ENCODE data around the gene CCDC88B.
A peak's percentile ranks its signal among the peaks of the same experiment; 100 is the strongest.

The CCDC88B gene

DNA sequence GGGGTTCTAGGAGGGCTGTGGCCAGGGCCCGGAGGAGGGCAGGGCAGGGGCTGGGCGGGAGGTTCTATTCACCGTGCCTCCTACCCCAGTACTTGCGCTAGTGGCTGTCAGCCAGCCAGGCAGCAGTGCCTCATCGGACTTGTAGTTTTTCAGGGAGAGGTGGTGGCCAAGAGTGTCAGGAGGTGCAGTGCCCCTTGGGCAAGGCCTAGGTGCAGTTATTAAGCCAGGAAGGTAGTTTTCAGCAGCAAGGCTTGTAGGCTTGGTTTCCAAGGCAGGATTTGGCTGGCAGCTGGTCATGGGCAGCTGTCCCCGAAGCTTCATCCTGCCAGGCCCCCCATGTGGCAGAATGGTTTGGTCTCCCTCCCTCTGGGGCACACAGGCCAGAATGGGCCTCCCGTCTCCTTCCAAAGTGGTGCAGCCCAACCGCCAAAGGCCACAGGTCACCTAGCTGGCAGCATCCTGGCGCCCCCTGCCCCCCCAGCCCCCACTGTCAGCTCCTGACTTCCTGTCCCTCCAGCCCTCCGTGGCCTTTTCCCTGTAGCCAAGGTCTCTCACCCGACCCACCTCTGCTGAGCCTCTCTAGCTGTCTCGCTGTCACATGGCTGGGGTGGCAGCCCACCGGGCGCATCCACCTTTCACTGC is 8.5 kb downstream of the CCDC88B start:
- DNase-seq = no peak

DNA sequence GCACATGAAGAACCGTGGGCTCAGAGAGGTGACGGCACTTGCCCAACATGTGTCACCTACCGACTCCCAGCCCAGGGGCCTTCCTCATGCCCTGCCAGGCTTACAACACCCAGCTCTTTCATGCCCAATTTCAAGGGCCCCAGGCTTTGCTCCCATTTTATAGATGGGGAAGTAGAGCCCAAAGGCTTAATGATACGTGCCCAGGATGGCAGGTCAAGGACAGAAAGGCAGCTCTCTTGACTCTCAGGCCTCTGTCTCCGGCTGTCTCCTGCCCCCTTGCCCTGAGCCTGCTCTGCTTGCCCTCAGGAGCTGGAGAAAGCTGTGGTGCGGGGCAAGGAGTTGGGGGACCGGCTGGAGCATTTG is 9.0 kb downstream of the CCDC88B start:
- no peak for DNase-seq

DNA sequence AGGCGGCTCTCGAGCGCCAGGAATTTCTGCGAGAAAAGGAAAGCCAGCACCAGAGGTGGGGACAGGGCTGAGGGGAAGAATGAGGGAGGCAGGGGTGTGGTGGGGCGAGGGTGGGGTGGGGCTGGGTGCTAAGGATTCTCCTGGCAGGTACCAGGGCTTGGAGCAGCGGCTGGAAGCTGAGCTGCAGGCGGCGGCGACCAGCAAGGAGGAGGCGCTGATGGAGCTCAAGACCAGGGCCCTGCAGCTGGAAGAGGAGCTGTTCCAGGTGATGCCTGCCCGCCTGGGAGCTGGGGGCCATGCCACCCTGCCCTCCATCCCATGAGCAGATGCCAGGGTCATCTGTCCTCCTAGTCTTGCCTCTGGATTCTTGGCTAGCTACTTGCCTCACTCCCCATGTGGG is 9.4 kb downstream of the CCDC88B start:
- no peak for DNase-seq

DNA sequence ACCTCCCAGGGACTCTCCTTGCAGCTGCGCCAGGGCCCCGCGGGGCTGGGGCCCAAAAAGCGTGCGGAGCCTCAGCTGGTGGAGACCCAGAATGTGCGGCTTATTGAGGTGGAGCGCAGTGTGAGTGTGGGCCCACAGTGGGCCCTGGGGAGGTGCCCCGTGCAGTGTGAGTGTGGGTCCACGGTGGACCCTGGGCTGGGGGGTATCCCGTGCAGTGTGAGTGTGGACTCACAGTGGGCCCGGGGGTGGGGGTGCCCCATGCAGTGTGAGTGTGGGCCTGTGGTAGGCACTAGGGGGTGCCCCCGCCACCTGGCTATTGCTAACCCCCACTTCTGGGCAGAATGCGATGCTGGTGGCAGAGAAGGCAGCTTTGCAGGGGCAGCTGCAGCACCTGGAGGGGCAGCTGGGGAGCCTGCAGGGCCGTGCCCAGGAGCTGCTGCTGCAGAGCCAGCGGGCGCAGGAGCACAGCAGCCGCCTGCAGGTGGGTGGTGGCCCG is 11.2 kb downstream of the CCDC88B start:
- no peak for DNase-seq

DNA sequence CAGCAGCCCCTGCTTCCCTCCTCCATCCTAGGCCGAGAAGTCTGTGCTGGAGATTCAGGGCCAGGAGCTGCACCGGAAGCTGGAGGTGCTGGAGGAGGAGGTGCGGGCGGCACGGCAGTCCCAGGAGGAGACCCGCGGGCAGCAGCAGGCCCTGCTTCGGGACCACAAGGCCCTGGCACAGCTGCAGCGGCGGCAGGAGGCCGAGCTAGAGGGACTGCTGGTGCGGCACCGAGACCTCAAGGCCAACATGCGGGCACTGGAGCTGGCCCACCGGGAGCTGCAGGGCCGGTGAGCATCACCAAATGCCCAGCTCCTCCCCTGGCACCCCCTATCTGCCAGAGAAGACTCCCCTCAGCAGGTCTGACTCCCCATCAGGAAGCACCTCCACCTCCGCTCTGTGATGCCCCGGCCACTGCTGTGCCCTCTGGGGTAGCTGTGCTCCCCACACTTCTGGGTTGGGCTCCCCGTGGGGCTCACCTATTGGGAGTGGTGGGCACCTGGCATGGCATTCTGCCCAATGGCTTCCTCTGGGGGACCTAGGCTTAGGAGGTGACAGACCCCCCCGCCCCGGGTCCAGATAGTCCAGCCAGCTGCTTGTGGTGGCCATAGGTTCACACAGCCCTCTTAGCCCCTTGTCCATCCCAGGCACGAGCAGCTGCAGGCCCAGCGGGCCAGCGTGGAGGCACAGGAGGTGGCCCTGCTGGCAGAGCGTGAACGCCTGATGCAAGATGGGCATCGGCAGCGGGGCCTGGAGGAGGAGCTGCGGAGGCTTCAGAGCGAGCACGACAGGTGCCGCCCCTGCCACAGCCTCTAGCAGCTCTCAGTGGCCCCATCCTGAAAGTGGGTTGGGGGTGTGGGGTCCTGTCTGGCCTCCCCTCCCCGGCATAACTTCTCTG is 12.3 kb downstream of the CCDC88B start:
- no peak for DNase-seq

DNA sequence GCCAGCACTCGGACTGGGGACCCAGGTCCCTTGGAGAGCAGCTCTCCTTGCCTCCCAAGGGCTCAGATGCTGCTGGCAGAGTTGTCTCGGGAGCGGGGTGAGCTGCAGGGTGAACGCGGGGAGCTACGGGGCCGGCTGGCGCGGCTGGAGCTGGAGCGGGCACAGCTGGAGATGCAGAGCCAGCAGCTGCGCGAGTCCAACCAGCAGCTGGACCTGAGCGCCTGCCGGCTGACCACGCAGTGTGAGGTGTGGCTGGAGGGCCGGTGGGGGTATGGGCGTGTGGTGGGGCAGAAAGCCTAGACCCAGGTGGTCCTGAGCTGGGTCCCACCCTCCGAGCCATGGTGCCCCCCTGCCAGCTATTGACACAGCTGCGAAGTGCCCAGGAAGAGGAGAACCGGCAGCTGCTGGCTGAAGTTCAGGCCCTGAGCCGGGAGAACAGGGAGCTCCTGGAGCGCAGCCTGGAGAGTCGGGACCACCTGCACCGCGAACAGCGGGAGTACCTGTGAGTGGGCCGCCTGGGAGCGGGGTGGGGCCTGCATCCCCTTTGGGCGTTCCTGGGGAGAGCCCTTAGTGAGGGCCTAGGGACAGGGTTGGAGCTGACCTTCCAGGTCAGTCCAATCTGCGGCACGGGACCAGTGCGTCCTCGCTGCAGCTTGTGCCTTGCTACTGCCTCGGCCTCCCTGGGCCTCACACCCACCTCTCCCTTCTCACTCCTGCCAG is 13.2 kb downstream of the CCDC88B start:
- DNase-seq = no peak

DNA sequence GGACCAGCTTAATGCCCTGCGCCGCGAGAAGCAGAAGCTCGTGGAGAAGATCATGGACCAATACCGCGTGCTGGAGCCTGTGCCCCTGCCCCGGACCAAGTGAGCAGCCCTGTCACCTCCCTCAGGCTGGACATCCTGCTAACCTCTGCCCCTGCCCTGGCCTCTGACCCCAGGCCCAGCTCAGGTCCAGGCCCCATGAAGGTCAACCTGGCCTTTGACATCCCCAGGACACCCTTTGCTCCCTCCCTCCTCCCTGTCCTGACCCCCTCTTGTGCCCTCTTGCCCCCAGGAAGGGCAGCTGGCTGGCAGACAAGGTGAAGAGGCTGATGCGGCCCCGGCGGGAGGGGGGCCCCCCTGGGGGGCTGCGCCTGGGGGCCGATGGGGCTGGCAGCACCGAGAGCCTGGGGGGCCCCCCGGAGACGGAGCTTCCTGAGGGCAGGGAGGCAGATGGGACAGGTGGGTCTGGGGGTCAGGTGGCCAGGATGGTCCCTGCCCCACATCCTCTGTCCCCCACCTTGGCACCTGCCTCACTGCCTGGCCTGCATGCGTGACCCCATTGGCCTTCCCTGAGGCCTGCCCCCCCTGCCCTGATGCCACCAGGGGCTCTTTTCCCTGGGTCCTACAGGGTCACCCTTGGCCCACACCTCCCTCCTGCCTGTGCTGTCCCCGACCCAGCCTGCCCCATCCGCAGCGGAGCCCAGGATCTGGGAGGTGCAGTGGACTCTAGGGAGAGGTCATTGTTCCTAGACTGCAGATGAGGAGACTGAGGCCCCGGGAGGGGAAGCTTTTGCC is 13.9 kb downstream of the CCDC88B start:
- DNase-seq = no peak

DNA sequence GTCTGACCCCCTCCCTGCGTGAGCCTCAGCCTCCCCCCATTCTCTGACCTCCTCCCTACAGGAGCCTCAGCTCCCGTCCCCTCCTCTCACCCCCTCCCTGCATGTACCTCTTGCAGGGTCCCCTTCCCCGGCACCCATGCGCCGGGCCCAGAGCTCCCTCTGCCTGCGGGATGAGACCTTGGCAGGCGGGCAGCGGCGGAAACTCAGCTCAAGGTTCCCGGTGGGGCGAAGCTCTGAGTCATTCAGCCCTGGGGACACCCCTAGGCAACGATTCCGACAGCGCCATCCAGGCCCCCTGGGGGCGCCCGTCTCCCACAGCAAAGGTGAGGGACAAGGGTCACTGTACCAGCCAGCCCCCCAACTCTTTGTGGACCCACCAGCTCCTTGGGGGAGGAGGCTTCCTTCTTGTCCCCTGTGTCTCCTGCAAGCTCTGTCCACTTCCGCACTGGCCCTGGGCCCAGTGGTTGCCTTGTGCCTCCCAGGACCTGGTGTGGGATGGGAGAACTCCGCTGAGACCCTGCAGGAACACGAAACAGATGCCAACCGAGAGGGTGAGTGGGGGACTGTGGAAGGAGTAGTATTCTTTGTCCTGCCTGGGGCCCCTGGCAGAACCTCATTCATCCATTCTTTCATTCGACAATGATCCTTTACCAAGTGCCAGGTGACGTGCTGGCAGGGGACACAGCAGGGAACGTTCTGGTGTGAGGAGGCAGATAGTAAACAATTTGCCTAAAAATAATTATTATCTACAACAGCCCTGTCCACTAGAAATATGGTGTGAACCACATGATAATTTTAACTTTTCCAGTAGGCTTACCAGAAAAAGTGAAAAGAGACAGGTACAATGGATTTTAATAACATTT is 15.3 kb downstream of the CCDC88B start:
- peak; percentile 51 for DNase-seq

DNA sequence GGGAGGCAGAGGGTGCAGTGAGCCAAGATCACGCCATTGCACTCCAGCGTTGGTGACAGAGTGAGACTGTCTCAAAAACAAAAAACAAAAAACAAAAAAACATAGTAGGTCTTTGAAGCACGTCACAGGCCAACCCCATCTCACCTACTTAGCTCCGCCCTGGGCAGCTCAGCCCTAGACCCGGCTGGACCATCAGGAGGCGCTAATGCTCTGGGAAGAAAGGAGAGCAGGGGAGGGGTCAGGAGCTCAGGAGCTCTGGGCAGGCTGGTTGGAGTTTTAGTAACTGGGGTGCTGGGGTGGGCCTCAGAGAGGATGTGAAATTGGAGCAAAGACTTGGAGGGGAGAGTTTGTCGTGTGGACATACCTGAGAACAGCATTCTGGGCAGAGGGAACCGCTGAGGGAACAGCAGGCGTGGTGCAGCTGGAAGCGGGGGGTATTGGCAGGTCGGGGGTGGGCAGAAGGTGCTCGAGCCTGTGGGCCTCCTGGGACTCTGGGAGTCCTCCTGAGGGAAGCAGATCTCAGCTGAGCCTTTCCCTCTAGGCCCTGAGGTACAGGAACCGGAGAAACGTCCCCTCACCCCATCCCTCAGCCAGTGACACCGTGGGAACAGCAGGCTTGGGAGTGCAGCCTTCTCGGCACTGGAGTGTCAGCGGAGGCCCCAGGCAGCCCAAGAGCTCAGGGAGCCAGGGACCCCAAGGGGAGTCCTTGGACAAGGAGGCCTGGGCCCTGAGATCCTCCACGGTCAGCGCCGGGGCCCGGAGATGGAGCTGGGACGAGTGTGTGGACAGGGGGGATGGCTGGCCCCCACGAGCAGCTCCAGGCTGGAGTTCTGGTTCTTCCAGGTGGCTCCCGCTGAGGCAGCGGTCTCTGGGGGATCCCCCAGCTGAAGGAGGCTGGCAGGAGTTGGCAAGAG is 16.8 kb downstream of the CCDC88B start:
- no peak for DNase-seq

DNA sequence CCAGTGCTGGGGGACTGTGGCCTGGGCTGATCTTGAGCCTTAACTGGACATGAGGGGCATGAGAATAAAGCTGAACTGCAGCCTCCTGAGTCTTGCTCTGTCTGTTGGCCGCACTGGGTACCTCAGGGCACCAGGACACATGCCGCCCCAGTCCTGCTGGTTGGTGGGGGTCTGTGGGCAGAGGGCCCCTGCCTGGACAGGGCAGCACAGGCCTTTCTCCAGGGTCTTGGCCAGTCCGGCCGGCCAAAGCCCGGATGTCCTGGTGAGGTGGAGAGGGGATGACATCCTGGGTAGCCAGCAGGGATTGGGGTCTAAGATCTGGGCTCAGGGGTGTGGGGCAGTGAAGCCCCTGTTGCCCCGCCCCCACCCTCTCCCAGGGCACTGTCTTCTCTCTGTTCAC is 17.4 kb downstream of the CCDC88B start:
- no peak for DNase-seq

DNA sequence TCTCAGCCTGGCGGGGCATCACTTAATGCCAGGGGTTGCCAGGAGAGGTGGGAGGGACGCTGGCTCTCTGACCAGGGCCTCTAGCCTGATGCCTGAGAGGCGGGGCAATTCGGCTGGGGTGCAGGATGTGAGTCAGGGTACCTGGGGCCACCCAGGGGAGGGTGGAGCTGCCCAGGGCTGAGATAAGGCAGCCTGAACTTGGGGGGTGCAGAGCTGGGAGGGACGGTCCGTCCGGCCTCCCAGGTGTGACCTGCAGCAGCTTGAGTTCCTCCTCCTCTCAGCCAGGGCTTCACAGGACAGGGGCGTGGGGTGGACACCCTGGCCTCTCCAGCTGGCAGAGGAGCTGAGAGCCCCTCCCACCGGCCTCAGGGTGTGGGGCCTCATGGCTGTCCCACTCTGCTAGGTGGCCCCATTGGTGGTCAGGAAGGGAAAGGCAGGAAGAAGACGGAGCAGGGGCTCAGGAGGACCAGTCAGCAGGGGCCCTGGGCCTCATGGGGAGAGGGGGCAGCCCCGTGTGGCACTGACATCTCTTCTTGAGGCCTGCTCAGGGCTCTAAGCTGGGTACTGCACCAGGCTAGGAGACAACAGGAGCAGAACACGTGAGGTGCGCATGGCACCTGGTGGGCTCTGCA is 18.0 kb downstream of the CCDC88B start:
- DNase-seq = no peak

DNA sequence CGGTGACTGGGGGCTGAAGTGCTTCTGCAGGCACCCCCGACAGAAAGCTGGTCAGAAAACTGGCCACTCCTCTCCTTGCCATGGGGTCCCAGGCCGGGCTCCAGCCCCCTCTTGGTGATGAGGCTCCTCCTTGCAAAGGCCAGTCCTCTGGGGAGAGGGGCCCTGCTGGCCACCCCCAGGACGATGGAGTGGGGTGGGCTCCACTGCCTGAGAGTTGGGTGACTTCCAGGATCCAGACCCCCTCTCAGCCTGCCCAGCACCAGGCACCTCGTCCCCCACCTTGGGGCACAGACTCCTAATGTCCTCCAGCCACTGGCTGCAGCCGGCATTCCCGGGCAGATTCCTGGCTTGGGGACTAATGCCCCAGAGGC is 18.5 kb downstream of the CCDC88B start:
- DNase-seq = no peak

DNA sequence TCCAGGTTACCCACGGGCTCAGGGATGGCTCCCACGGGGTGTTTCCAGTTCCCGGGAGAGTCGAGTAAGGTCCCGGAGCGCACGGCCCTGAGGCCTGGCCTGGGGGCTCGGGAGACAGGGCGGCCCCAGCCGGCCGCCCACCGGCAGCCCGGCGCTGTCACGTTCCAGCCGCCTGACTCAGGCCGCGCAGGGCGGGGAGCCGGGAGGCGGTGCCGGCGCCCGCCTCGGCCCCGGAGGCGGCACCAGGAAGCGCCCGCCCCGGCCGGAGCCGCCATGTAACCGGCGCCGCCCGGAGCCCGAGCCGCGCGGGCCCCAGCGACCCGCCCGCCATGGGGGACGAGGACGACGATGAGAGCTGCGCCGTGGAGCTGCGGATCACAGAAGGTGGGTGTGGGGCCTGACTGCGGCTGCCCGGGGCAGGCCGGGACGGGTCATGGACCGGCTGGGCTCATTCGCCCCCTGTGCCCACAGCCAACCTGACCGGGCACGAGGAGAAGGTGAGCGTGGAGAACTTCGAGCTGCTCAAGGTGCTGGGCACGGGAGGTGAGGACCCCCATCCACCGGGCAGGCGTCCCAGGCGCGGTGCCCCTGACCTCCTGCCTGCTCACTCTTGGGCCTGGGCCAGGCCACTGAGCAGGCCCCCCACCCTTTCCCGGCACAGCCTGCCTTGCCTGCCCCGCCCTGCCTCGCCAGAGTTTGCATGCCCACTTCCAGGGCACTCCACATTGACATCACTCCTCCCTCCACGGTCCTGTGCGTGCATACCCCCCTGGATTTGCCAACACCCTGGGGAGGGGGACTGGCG is 19.1 kb downstream of the CCDC88B start, which contains the start of gene RPS6KA4:
RPS6KA4 (plus strand) TSS at position 256 of the 805 bp plus-strand sequence; CDS start at position 330, 74 bp downstream.
- DNase-seq = peak; percentile 26

DNA sequence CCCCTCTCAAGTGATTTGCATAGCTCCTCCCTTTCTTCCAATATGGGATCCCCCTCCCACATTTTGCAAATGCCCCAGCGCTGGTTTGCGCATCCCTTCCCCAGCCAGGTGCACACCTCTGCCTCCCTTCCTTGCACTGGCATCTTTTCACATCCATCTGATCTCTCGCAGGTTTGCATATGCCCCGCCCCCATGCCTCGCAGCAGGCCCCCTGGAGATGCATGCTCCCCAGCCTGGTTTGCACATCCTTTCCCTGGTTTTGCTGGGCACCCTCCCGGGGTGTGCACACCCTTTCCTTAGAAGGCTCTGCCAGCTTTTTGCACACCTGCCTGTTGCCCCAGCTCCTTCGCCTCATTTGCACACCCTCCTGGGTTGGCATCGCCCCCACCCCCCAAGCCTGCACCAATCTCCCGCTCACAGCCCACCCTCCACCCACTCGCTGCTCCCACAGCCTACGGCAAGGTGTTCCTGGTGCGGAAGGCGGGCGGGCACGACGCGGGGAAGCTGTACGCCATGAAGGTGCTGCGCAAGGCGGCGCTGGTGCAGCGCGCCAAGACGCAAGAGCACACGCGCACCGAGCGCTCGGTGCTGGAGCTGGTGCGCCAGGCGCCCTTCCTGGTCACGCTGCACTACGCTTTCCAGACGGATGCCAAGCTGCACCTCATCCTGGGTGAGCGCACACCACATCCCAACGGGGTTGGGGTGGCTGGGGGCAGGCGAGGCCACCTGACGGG is 19.9 kb downstream of the CCDC88B start:
- DNase-seq = no peak

DNA sequence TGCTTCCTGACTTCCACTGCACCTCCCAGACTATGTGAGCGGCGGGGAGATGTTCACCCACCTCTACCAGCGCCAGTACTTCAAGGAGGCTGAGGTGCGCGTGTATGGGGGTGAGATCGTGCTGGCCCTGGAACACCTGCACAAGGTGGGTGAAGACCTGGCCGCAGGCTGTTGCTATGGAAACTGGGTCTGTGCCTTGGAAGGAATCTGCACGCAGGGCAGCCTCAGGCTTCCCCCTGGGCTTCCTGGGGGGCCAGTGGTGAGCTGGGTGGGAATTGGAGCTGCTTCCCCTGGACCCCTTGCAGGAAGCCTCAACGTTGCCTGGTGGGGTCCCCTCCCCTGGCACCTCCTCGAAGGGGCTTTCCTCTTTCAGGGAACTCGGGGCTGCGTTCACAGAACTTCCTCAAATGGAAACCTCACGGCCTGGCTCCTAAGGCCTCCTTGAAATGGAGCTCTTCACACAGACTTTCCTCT is 20.5 kb downstream of the CCDC88B start:
- no peak for DNase-seq

DNA sequence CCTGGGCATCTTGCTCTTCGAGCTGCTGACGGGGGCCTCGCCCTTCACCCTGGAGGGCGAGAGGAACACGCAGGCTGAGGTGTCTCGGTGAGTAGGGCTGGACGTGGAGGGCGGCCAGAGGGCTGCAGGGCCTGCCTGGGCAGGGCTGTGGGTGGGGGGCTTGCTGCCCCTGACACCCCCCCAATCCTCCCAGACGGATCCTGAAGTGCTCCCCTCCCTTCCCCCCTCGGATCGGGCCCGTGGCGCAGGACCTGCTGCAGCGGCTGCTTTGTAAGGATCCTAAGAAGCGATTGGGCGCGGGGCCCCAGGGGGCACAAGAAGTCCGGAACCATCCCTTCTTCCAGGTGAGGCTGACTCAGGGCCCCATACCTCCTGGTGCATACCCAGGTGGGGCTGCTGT is 21.7 kb downstream of the CCDC88B start:
- no peak for DNase-seq

DNA sequence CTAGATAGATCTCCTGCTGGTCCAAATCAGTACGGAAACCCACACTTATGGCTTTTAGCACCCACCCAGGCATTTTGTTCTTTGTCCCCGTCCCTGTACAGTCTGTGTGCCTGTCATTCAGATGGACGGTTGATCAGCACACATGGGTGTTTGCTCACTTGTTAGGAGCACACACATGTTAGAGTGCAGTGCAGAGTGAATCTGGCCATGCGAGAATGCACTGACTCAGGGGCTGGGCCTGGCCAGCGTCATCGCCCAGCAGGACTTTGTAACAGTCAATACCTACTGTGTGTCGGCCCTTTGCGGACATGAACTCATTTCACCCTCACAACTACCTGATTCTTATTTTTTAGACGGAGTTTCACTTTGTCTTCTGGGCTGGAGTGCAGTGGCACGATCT is 22.3 kb downstream of the CCDC88B start:
- DNase-seq = no peak

DNA sequence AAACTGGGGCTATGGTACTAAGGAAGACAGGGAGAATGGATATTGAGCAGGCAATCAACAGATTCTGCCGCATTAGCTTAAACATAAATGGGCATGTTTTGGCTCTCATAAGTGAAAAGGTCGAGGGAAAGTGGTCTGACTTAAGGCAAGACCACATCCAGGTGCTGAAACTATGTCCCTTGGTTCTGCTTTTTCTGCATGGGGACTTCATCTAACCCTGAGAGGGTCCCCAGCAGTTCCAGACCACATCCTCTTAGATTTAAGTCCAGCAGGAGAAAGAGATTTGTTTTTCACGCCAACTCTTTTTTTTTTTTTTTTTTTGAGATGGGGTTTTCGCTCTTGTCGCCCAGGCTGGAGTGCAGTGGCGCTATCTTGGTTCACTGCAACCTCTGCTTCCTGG is 24.4 kb downstream of the CCDC88B start:
- DNase-seq = no peak
